Vagina (tissue), 2 donors: ENCODE measurements around the gene FXYD1. TPM values are rescaled to one million over a fixed set of nuclear protein-coding genes. Genes with fewer than 3 reads are reported as not detected.
"Not testable (repeated sequence)": the region's sequence is repeated elsewhere in the genome, so short reads cannot be mapped to it uniquely, and the experiment has no call there.

ENCODE experiments used
- DNase-seq, 2 donors: peaks; one replicate each; pipeline ENCODE4 v3.0.0-alpha.2; 2017; ENCODE audit errors: extremely low spot score in 2 of 2
- H3K27ac ChIP-seq: fragments of 200-600 bp; sonication (generic); one replicate; pipeline ENCODE4 v1.5.1; 2019
- H3K27me3 ChIP-seq: fragments of 200-600 bp; sonication (generic); one replicate; pipeline ENCODE4 v1.5.1; 2019
- H3K36me3 ChIP-seq, 2 donors: fragments of 200-600 bp; sonication (generic); one replicate each; pipeline ENCODE4 v1.5.1; 2017 to 2019
- H3K4me1 ChIP-seq: fragments of 200-600 bp; sonication (generic); one replicate; pipeline ENCODE4 v1.5.1; 2019
- H3K4me3 ChIP-seq, 2 donors: fragments of 200-600 bp; sonication (generic); 1 replicate in 1 of 2; 2 replicates in 1 of 2; pipeline ENCODE4 v1.5.1; 2016 to 2019
- H3K9me3 ChIP-seq: fragments of 200-600 bp; sonication (generic); one replicate; pipeline ENCODE4 v1.5.1; 2019
- CTCF ChIP-seq, 3 experiments: fragments of 450-650 bp in 2 of 3; fragments of 200-600 bp in 1 of 3; sonication (generic) in 1 of 3; IDR thresholded peaks; one replicate each; pipeline ENCODE4 v1.5.1; 2017 to 2019; ENCODE audit warnings: antibody characterized with exemption in 3 of 3, mild to moderate bottlenecking in 2 of 3, moderate library complexity in 2 of 3
- POLR2A ChIP-seq, 2 donors: fragments of 450-650 bp; IDR thresholded peaks; one replicate each; pipeline ENCODE4 v1.6.1; 2017; ENCODE audit warnings: antibody characterized with exemption in 2 of 2, mild to moderate bottlenecking in 2 of 2, moderate library complexity in 2 of 2
- POLR2AphosphoS5 ChIP-seq, 2 donors: sonication (generic); formaldehyde crosslinking; IDR thresholded peaks; one replicate each; pipeline ENCODE4 v1.9.0; 2017; ENCODE audit warnings: antibody characterized with exemption in 2 of 2, mild to moderate bottlenecking in 2 of 2, low read depth in 1 of 2; ENCODE audit not compliant: insufficient read depth in 1 of 2
- intact Hi-C: fragments of 100-400 bp; cut with DNase I; formaldehyde crosslinking; loops from one replicate; pipeline ENCODE4 v1.15.1; 2023
- total RNA-seq: library from RNA; depleted of rRNA; stranded (reverse); fragments of >200 nt; gene quantifications from one replicate; pipeline ENCODE4 v1.2.3, GENCODE V29; 2016

The FXYD1 gene
- total RNA-seq, 1 donor from 2014 or later: 135 TPM

GRCh38 chr19:35146746-35147459 is 8.3 kb downstream of the FXYD1 start:
- no peaks in the 10 kb centered on the region for H3K27me3 ChIP-seq
- H3K4me3 ChIP-seq: no peak overlapping the region
- intact Hi-C loops: no loop called here
- peaks cover 29% of the 10 kb centered on the region for H3K4me1 ChIP-seq
- H3K9me3 ChIP-seq: no peaks in the 10 kb centered on the region
- no peak for TF ChIP-seq CTCF (IDR thresholded peaks at IDR 0.05)
- no peak for TF ChIP-seq POLR2A (IDR thresholded peaks at IDR 0.05)
- TF ChIP-seq POLR2AphosphoS5 (IDR thresholded peaks at IDR 0.05; ENCODE audit: insufficient read depth in 1 of 2, low read depth in 1 of 2): no peak
- H3K27ac ChIP-seq: no peak overlapping the region
- DNase-seq: no peak
- H3K36me3 ChIP-seq: no peaks in the 10 kb centered on the region

- Histone ChIP-seq H3K4me3 (no peak overlapping the region), H3K27me3 (no peaks in the 10 kb centered on the region), H3K27ac (no peak overlapping the region), H3K36me3 (no peaks in the 10 kb centered on the region), H3K9me3 (no peaks in the 10 kb centered on the region), H3K4me1 (peaks cover 21% of the 10 kb centered on the region)
- no peak for DNase-seq
- intact Hi-C loops: no loop called here
- TF ChIP-seq POLR2AphosphoS5 (IDR thresholded peaks at IDR 0.05; ENCODE audit: insufficient read depth in 1 of 2, low read depth in 1 of 2): no peak
- TF ChIP-seq CTCF (IDR thresholded peaks at IDR 0.05): no peak
- no peak for TF ChIP-seq POLR2A (IDR thresholded peaks at IDR 0.05)
These were observed 10.8 kb downstream of the FXYD1 start for GRCh38 chr19:35149463-35149862.

- no peaks in the 10 kb centered on the region for H3K27me3 ChIP-seq
- peaks cover 22% of the 10 kb centered on the region for H3K4me1 ChIP-seq
These were observed 11.8 kb downstream of the FXYD1 start for GRCh38 chr19:35150445-35150844.

GRCh38 chr19:35151273-35152065 is 12.8 kb downstream of the FXYD1 start:
- Histone ChIP-seq H3K4me1 (peaks cover 32% of the 10 kb centered on the region), H3K27me3 (no peaks in the 10 kb centered on the region), H3K27ac (peak overlapping the region; percentile 37), H3K36me3 (no peaks in the 10 kb centered on the region), H3K9me3 (no peaks in the 10 kb centered on the region), H3K4me3 (no peak overlapping the region)
- intact Hi-C loops: no loop called here
- no peak for TF ChIP-seq CTCF (IDR thresholded peaks at IDR 0.05)
- no peak for TF ChIP-seq POLR2AphosphoS5 (IDR thresholded peaks at IDR 0.05; ENCODE audit: insufficient read depth in 1 of 2, low read depth in 1 of 2)
- TF ChIP-seq POLR2A (IDR thresholded peaks at IDR 0.05): no peak
- DNase-seq: no peak

More at GRCh38 chr19:35150445-35150844, 11.8 kb downstream of the FXYD1 start:
- TF ChIP-seq POLR2A (IDR thresholded peaks at IDR 0.05) (no peak), POLR2AphosphoS5 (IDR thresholded peaks at IDR 0.05; ENCODE audit: insufficient read depth in 1 of 2, low read depth in 1 of 2) (no peak), CTCF (IDR thresholded peaks at IDR 0.05) (no peak)
- Histone ChIP-seq H3K9me3 (no peaks in the 10 kb centered on the region), H3K27ac (no peak overlapping the region), H3K36me3 (no peaks in the 10 kb centered on the region), H3K4me3 (no peak overlapping the region)
- intact Hi-C loops: no loop called here
- DNase-seq: no peak

- H3K4me3 ChIP-seq, H3K9me3 ChIP-seq, intact Hi-C loops, H3K27me3 ChIP-seq, DNase-seq, H3K36me3 ChIP-seq: not testable (repeated sequence)
- Histone ChIP-seq H3K27ac (peak overlapping the region; percentile 90), H3K4me1 (peaks cover 37% of the 10 kb centered on the region)
These were observed 14.5 kb downstream of the FXYD1 start for GRCh38 chr19:35153129-35153522.
